C4-2B (cell line): ENCODE measurements around the gene PEX12.

ENCODE experiments used
- H3K27ac ChIP-seq: fragments of 450-650 bp; 2 replicates; pipeline ENCODE4 v1.5.1; 2017
- ZFX ChIP-seq: fragments of 450-650 bp; IDR thresholded peaks from 2 replicates; pipeline ENCODE4 v1.6.1; 2017
- TF ChIP-seq, protein P1 (sequence below): fragments of 450-650 bp; conservative IDR thresholded peaks from 2 replicates; pipeline ENCODE4 v1.5.1; 2017; ENCODE audit warnings: mild to moderate bottlenecking

The PEX12 gene

GRCh38 chr17:35555691-35556090 is 22.7 kb downstream of the PEX12 start:
- H3K27ac ChIP-seq, result no peak overlapping the region
- no peak for TF ChIP-seq ZFX
- TF ChIP-seq, protein P1, sequence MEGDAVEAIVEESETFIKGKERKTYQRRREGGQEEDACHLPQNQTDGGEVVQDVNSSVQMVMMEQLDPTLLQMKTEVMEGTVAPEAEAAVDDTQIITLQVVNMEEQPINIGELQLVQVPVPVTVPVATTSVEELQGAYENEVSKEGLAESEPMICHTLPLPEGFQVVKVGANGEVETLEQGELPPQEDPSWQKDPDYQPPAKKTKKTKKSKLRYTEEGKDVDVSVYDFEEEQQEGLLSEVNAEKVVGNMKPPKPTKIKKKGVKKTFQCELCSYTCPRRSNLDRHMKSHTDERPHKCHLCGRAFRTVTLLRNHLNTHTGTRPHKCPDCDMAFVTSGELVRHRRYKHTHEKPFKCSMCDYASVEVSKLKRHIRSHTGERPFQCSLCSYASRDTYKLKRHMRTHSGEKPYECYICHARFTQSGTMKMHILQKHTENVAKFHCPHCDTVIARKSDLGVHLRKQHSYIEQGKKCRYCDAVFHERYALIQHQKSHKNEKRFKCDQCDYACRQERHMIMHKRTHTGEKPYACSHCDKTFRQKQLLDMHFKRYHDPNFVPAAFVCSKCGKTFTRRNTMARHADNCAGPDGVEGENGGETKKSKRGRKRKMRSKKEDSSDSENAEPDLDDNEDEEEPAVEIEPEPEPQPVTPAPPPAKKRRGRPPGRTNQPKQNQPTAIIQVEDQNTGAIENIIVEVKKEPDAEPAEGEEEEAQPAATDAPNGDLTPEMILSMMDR, result peak; percentile 34

DNA sequence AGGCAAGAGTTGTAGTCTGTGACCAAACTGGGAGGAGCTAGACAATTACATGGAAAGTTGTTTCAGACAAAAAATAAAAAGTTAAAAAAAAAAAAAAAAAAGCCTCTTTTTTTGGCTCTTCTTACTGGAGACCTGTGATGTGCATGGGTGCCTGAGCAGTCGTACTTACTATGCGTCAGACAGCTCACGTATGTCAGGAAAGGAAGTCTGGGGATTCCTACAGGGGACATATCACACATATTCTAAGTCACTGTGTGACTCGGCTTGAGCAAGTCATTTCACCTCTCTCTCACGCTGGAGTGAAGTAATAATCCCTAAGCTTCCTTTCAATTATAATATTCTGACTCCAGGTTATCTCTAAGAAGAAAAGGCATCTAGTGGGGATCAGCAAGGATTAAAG is 23.7 kb downstream of the PEX12 start:
- TF ChIP-seq, protein P1, result no peak
- TF ChIP-seq ZFX, result no peak
- H3K27ac ChIP-seq, result no peak overlapping the region

- TF ChIP-seq ZFX, result no peak
- TF ChIP-seq, protein P1, result no peak
These were observed 25.1 kb downstream of the PEX12 start for GRCh38 chr17:35553310-35553709.

GRCh38 chr17:35548978-35549377 is 29.4 kb downstream of the PEX12 start:
- no peak overlapping the region for H3K27ac ChIP-seq
- TF ChIP-seq, protein P1, result no peak
- TF ChIP-seq ZFX, result no peak

More at GRCh38 chr17:35553310-35553709, 25.1 kb downstream of the PEX12 start:
- H3K27ac ChIP-seq, result no peak overlapping the region

DNA sequence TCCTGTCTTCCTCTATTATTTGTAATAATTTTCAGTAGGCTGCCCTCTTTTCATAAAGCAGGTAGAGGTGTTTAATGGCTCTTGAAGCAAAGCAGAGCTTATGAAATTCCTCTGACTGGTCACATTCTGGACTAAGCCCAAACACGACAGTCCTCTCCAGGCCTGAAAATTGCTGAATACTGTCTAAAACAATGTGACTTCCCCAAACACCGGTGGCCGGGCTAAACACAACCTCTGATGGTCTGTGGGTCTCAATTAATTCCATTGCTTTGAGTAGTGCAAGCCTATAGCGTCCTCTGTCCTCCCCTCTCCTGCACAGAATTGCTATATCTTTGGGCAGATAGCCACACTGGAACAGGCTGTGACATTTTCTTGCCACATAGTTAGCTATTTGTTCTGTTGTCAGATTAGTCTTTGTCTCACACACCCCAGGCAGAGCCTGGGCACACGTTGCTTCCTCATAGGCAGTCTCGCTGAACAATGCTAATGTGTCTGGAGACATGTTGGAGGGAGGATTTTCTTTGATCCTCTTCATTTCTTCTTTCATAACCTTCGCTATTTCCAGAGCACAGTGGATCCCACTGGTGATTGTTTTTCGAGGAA is 30.1 kb downstream of the PEX12 start:
- TF ChIP-seq, protein P1, result no peak
- TF ChIP-seq ZFX, result no peak
- H3K27ac ChIP-seq, result no peak overlapping the region

- no peak overlapping the region for H3K27ac ChIP-seq
- TF ChIP-seq ZFX, result no peak
- TF ChIP-seq, protein P1, result no peak
These were observed 31.9 kb downstream of the PEX12 start for GRCh38 chr17:35546487-35546886.

GRCh38 chr17:35545150-35545549 is 33.2 kb downstream of the PEX12 start:
- H3K27ac ChIP-seq, result no peak overlapping the region
- TF ChIP-seq, protein P1, result no peak
- TF ChIP-seq ZFX, result no peak
